CD4-positive, CD25-positive, alpha-beta regulatory T cell (primary cell): ENCODE measurements around the gene ZNF366. TPM values are rescaled to one million over a fixed set of nuclear protein-coding genes. Genes with fewer than 3 reads are reported as not detected.

ENCODE experiments used
- ATAC-seq, 2 donors: fragments of 150-1000 bp; cut with Tn5 transposase; one replicate each; pipeline ENCODE4 v1.10.0; 2021; ENCODE audit warnings: low read depth in 2 of 2, moderate number of reproducible peaks in 2 of 2, moderate library complexity in 1 of 2
- DNase-seq, 3 donors: peaks; one replicate each; pipeline versions ENCODE4 v3.0.0 to v3.0.0-alpha.2; 2012 to 2022; ENCODE audit warnings: mixed read lengths in 1 of 3
- H3K27ac ChIP-seq: one replicate; pipeline ENCODE4 v1.7.0; 2013; ENCODE audit warnings: mild to moderate bottlenecking, low read length; ENCODE audit not compliant: insufficient read depth, poor library complexity, severe bottlenecking
- H3K27me3 ChIP-seq: one replicate; pipeline ENCODE4 v1.7.0; 2013; ENCODE audit warnings: low read length; ENCODE audit not compliant: control insufficient read depth, insufficient read depth
- H3K36me3 ChIP-seq: one replicate; pipeline ENCODE4 v1.7.0; 2013; ENCODE audit warnings: mild to moderate bottlenecking, low read length, moderate library complexity; ENCODE audit not compliant: control insufficient read depth, insufficient read depth
- H3K4me1 ChIP-seq: 2 replicates; pipeline ENCODE4 v1.7.0; 2013; ENCODE audit warnings: mild to moderate bottlenecking, low read length; ENCODE audit not compliant: insufficient read depth, control insufficient read depth, poor library complexity, severe bottlenecking
- H3K4me3 ChIP-seq: one replicate; pipeline ENCODE4 v1.7.0; 2013; ENCODE audit warnings: low read depth, mild to moderate bottlenecking, low read length, moderate library complexity
- H3K9me3 ChIP-seq, 2 experiments: 1 replicate in 1 of 2; 2 replicates in 1 of 2; pipeline ENCODE4 v1.7.0; 2013; ENCODE audit warnings: low read length in 2 of 2, mild to moderate bottlenecking in 1 of 2, moderate library complexity in 1 of 2; ENCODE audit not compliant: control insufficient read depth in 2 of 2
- H3K27ac Mint-ChIP-seq, 3 donors: one replicate each; pipeline ENCODE4 v1.8.0; 2020 to 2022; ENCODE audit warnings: mild to moderate bottlenecking in 3 of 3, mixed read lengths in 3 of 3, moderate library complexity in 2 of 3
- H3K27me3 Mint-ChIP-seq: one replicate; pipeline ENCODE4 v1.8.0; 2022; ENCODE audit warnings: mild to moderate bottlenecking, mixed read lengths
- H3K36me3 Mint-ChIP-seq: one replicate; pipeline ENCODE4 v1.8.0; 2020; ENCODE audit warnings: mixed read lengths
- H3K4me1 Mint-ChIP-seq, 4 donors: one replicate each; pipeline ENCODE4 v1.8.0; 2020 to 2022; ENCODE audit warnings: mixed read lengths in 4 of 4, mild to moderate bottlenecking in 1 of 4
- H3K4me3 Mint-ChIP-seq, 4 donors: one replicate each; pipeline ENCODE4 v1.8.0; 2020 to 2022; ENCODE audit warnings: mild to moderate bottlenecking in 4 of 4, mixed read lengths in 4 of 4, moderate library complexity in 3 of 4
- H3K9me3 Mint-ChIP-seq, 7 donors: one replicate each; pipeline ENCODE4 v1.8.0; 2020 to 2022; ENCODE audit warnings: mixed read lengths in 7 of 7, mild to moderate bottlenecking in 3 of 7, moderate library complexity in 2 of 7
- polyA plus RNA-seq, 4 donors: library from polyadenylated mRNA; unstranded; fragments of 300-500 nt; fragmentation: Illumina TruSeq; gene quantifications; one replicate each; pipeline ENCODE4 v1.2.3, GENCODE V29; 2021
- total RNA-seq: library from RNA; stranded (reverse); gene quantifications from one replicate; pipeline ENCODE4 v1.2.3, GENCODE V29; 2022

ZNF366 gene
- total and polyA plus RNA-seq, 5 donors from 2014 or later: not detected

GRCh38 chr5:72393052-72393451, 114.2 kb downstream of the ZNF366 start:
- no peak for DNase-seq
- no peak for ATAC-seq
- H3K4me1 Mint-ChIP-seq: no peaks in the 10 kb centered on the region
- H3K27me3 ChIP-seq: peaks cover 3% of the 10 kb centered on the region
- H3K27me3 Mint-ChIP-seq: peaks cover 22% of the 10 kb centered on the region
- H3K4me1 ChIP-seq: no peaks in the 10 kb centered on the region
- H3K9me3 ChIP-seq: no peaks in the 10 kb centered on the region
- no peaks in the 10 kb centered on the region for H3K36me3 ChIP-seq
- H3K4me3 ChIP-seq: no peak overlapping the region
- H3K27ac ChIP-seq: no peak overlapping the region
- no peak overlapping the region for H3K4me3 Mint-ChIP-seq
- no peaks in the 10 kb centered on the region for H3K36me3 Mint-ChIP-seq
- H3K9me3 Mint-ChIP-seq: peaks cover 0 to 3% (median 0%) of the 10 kb centered on the region in 7 donors
- H3K27ac Mint-ChIP-seq: no peak overlapping the region

Other genes with a start within 250 kb of the ZNF366 start
- gene MRPS27, start 187.2 kb downstream of the ZNF366 start, total RNA-seq: 36.2 TPM
- 10 to 100 TPM; 39.0 to 53.1 (median 43.4) TPM for gene MRPS27, start 187.2 kb downstream of the ZNF366 start, polyA plus RNA-seq
- gene PTCD2, start 187.0 kb downstream of the ZNF366 start, total RNA-seq: 3.4 TPM
- 1 to 10 TPM; 5.4 to 6.5 (median 5.9) TPM for gene PTCD2, start 187.0 kb downstream of the ZNF366 start, polyA plus RNA-seq